GM19395 (cell line): ENCODE data around the gene SH2D4B.

Source experiments
- ATAC-seq: cut with Tn5 transposase; IDR thresholded peaks from one replicate; pipeline ENCODE4 v1.9.1; 2021; ENCODE audit warnings: mild to moderate bottlenecking, moderate library complexity; ENCODE audit not compliant: unreplicated experiment

The SH2D4B gene

GRCh38 chr10:80622153-80622552 lies 84.5 kb downstream of the SH2D4B start:
- no peak for ATAC-seq

- ATAC-seq: no peak
These were observed 92.6 kb downstream of the SH2D4B start for GRCh38 chr10:80630324-80630723.

- no peak for ATAC-seq
These were observed 95.0 kb downstream of the SH2D4B start for GRCh38 chr10:80632742-80633141.

- ATAC-seq: no peak
These were observed 95.7 kb downstream of the SH2D4B start for GRCh38 chr10:80633383-80633860.

- no peak for ATAC-seq
These were observed 96.2 kb downstream of the SH2D4B start for GRCh38 chr10:80633910-80634309.

- no peak for ATAC-seq
These were observed 105.0 kb downstream of the SH2D4B start for GRCh38 chr10:80642661-80643060.

- no peak for ATAC-seq
These were observed 108.7 kb downstream of the SH2D4B start for GRCh38 chr10:80646366-80646765.

GRCh38 chr10:80647173-80647833 lies 109.6 kb downstream of the SH2D4B start:
- ATAC-seq: no peak

GRCh38 chr10:80648106-80648505 lies 110.4 kb downstream of the SH2D4B start:
- ATAC-seq: no peak

- ATAC-seq: no peak
These were observed 111.5 kb downstream of the SH2D4B start for GRCh38 chr10:80649183-80649582.

- ATAC-seq: no peak
These were observed 118.2 kb downstream of the SH2D4B start for GRCh38 chr10:80655898-80656297.

- no peak for ATAC-seq
These were observed 120.4 kb downstream of the SH2D4B start for GRCh38 chr10:80658068-80658467.

- ATAC-seq: no peak
These were observed 121.6 kb downstream of the SH2D4B start for GRCh38 chr10:80659289-80659688.

GRCh38 chr10:80660266-80660665 lies 122.6 kb downstream of the SH2D4B start:
- ATAC-seq: no peak

- no peak for ATAC-seq
These were observed 123.0 kb downstream of the SH2D4B start for GRCh38 chr10:80660736-80661135.

- no peak for ATAC-seq
These were observed 123.8 kb downstream of the SH2D4B start for GRCh38 chr10:80661526-80661925.

- peak; percentile 88 for ATAC-seq
These were observed 124.9 kb downstream of the SH2D4B start for GRCh38 chr10:80662429-80663261.

- peak; percentile 61 for ATAC-seq
These were observed 126.5 kb downstream of the SH2D4B start for GRCh38 chr10:80664071-80664680.

- no peak for ATAC-seq
These were observed 131.8 kb downstream of the SH2D4B start for GRCh38 chr10:80669485-80669884.

GRCh38 chr10:80670774-80671173 lies 133.1 kb downstream of the SH2D4B start:
- ATAC-seq: no peak

GRCh38 chr10:80671847-80672246 lies 134.1 kb downstream of the SH2D4B start:
- ATAC-seq: no peak

GRCh38 chr10:80672613-80673012 lies 134.9 kb downstream of the SH2D4B start:
- no peak for ATAC-seq
